ENCODE results near the gene MINK1. TPM values are rescaled to one million over a fixed set of nuclear protein-coding genes. Genes with fewer than 3 reads are reported as not detected.

MINK1 gene
- total and polyA plus RNA-seq, 2 of the 13 experiments (the other 11 are each of a cell fraction or from before 2014, with no cell fraction given), result 17.2 to 63.9 TPM

DNA sequence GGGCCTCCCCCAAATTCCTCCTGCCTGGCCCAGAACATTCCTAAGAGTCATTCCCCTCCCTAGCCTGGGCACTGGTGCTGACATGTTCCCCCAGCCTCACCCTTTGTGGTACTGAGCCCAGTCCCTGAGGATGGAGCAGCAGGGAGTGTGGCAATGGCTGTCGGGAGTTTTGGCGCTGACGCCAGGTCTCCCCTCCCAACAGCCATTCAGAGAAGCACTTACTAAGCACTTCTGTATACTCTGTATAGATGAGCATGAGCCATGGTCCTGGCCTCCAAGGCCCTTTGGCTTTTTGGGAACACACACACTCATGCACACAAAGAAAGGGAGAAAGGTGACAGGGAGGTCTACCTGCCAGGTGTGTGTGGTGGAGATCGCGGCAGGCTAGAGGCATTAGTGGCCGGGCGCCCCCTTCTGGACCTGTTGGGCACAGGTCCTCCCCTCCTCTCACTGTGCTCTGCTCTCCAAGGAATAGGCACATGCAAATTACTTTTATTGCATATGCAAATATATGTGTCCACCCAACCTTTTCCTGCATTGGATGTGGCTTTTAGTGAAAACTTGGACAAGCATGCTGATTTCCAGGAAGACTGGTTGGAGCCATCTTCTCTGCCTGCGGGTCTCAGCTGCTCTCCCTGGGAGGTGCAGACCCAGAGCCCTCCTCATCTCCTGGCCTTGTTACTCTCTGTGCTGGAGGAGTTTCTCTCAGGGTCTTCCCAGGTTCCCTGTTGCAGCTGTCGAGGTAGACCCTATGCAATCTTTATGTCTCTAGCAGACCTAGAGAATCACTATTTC is 48.8 kb downstream of the MINK1 start (continued):
- TF ChIP-seq BCL3 (CRISPR knock-in tag; IDR thresholded peaks at IDR 0.05) (no peak), ZFP41 (CRISPR knock-in tag; IDR thresholded peaks at IDR 0.05; ENCODE audit: borderline replicate concordance) (no peak), HNF1B (CRISPR knock-in tag; IDR thresholded peaks at IDR 0.05) (0 out of 2 replicates have a peak, but pooled peaks have one; percentile 36), ZNF790 (CRISPR knock-in tag; IDR thresholded peaks at IDR 0.05; ENCODE audit: borderline replicate concordance) (no peak), MAZ (IDR thresholded peaks at IDR 0.05; ENCODE audit: borderline replicate concordance, low read depth, low read length) (0 out of 2 replicates have a peak, but pooled peaks have one; percentile 28), MAZ (CRISPR knock-in tag; IDR thresholded peaks at IDR 0.05; ENCODE audit: low read depth) (no peak), ELF4 (CRISPR knock-in tag; IDR thresholded peaks at IDR 0.05; ENCODE audit: borderline replicate concordance) (no peak), RAD21 (CRISPR knock-in tag; IDR thresholded peaks at IDR 0.05) (peak; percentile 84), ZMAT5 (CRISPR knock-in tag; IDR thresholded peaks at IDR 0.05; ENCODE audit: borderline replicate concordance, low read depth) (no peak), BCLAF1 (IDR thresholded peaks at IDR 0.05) (no peak), MEF2D (CRISPR knock-in tag; IDR thresholded peaks at IDR 0.05) (no peak), MEIS2 (CRISPR knock-in tag; IDR thresholded peaks at IDR 0.05) (no peak), SKI (IDR thresholded peaks at IDR 0.05; ENCODE audit: partially characterized antibody) (no peak), RBFOX2 (IDR thresholded peaks at IDR 0.05; ENCODE audit: low read depth, low read length) (no peak), ZNF547 (CRISPR knock-in tag; IDR thresholded peaks at IDR 0.05) (peak; percentile 17; the same call in 1 of the 2 replicates), ZBTB20 (CRISPR knock-in tag; IDR thresholded peaks at IDR 0.05; ENCODE audit: borderline replicate concordance, low read depth) (no peak), ESRRA (CRISPR knock-in tag; IDR thresholded peaks at IDR 0.05; ENCODE audit: low read depth) (no peak)
- TF ChIP-seq, protein P1, sequence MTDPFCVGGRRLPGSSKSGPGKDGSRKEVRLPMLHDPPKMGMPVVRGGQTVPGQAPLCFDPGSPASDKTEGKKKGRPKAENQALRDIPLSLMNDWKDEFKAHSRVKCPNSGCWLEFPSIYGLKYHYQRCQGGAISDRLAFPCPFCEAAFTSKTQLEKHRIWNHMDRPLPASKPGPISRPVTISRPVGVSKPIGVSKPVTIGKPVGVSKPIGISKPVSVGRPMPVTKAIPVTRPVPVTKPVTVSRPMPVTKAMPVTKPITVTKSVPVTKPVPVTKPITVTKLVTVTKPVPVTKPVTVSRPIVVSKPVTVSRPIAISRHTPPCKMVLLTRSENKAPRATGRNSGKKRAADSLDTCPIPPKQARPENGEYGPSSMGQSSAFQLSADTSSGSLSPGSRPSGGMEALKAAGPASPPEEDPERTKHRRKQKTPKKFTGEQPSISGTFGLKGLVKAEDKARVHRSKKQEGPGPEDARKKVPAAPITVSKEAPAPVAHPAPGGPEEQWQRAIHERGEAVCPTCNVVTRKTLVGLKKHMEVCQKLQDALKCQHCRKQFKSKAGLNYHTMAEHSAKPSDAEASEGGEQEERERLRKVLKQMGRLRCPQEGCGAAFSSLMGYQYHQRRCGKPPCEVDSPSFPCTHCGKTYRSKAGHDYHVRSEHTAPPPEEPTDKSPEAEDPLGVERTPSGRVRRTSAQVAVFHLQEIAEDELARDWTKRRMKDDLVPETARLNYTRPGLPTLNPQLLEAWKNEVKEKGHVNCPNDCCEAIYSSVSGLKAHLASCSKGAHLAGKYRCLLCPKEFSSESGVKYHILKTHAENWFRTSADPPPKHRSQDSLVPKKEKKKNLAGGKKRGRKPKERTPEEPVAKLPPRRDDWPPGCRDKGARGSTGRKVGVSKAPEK (CRISPR knock-in tag; IDR thresholded peaks at IDR 0.05; ENCODE audit: borderline replicate concordance), result no peak
